ENCODE results near the gene HOXB8.

The HOXB8 gene

DNA sequence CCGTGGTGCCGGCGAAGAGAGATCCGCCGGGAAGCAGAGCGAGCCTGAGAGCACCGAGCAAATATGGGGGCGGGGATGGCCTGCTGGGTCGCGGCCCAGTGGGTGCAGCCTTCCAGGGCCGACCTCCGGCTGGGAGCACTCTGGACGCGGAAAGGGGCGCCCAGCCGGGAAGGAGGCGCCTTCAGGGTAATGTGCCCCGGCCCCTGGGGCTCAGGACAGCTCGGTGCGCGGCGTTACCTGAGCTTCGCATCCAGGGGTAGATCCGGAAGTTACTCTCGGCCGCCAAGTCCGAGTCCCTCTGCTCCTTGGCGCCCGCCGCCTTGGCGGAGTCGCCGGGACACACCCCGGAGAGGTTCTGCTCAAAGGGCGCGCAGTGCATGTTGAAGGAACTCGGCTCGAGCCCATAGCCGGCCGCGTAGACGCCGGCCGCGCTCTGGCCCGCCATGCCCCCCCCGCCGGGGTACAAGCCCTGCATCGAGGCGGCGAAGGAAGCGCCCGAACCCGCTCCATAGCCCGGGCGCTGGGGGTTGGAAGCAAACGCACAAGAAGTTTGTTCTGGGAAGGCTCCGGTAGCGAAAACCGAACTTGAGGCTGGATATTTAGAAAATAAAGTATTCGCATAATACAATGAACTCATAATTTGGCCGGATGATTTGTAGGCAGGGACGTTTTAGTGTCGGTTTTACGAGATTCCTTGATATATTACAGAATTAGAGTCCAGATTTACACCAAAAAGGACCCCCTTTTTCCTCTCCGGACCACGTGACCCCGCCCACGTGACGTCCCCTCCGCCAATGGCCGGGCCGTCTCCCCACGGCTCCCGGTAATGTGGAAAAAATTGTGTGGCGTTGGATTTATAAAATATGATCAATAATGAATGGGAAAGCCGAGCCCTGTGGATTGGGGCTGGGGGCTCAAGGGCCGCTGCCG lies 4.5 kb downstream of the HOXB8 start, which contains the start of gene HOXB7:
Gene HOXB7 (minus strand): TSS at position 736 of the 930 bp plus-strand sequence. CDS start 99 bp downstream, at position 637.
- DNase-seq (ENCODE audit: low spot score), result no peak

DNA sequence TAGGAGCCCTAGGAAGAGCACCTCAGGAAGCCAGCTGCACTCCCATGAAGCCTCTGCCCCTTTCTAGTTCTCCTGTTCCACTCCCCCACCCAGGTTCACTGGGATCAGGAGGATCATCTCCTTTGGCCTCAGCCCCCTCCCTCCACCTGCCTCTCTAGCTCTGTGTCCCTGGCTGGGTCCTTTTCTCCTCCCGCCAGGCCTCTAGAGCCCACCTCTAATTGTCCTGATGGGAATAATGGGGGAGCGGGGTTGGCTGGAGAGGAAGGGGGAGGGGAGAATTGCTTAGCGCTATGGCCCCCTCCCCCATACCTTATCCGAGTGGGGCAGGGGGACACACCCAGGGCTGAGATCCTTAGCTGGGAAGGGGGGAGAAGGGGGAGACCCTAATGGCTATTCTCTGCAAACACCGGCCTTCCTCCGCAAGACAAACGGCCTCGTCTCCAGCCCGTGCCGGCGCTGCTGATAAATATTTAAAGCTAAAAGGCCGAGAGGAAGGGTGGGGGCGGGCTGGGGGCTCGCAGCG lies 5.3 kb downstream of the HOXB8 start:
- no peak for DNase-seq (ENCODE audit: low spot score)

DNA sequence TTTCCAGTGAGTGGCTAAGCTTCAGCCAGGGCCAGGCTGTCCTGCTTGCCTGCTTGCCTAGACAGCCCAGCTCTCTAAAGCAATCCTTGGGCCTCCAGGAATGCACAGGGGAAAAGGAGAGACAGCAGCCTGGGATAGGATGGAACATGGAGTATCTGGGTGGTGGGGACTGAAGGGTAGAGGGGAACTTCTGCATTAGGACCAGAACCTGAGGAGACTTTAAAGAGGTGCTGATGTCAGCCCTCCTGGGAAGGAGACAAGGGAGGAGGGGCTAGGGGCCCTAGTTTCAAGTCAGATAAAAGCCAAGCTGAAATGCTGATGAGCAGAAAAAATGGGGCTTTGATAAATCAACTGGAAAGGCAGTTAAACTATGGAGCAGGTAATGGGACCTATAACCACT lies 6.1 kb downstream of the HOXB8 start:
- DNase-seq (ENCODE audit: low spot score), result no peak

DNA sequence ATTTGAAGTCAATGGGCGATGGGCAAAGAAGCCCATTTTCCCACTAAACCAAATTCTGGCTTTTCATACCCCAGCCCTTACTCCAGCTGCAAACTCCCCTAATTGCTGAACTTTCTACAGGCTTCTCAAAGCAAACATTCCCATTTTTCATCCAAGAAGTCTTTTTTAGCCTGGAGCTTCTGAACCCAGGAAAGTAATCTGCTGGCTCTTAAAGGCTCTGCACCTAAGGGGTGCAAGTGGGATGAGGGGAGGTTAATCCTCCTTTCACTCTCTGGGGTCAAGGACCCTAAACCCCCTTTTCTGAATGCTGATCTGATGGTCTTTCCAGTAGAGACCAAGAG lies 6.6 kb downstream of the HOXB8 start:
- no peak for DNase-seq (ENCODE audit: low spot score)

DNA sequence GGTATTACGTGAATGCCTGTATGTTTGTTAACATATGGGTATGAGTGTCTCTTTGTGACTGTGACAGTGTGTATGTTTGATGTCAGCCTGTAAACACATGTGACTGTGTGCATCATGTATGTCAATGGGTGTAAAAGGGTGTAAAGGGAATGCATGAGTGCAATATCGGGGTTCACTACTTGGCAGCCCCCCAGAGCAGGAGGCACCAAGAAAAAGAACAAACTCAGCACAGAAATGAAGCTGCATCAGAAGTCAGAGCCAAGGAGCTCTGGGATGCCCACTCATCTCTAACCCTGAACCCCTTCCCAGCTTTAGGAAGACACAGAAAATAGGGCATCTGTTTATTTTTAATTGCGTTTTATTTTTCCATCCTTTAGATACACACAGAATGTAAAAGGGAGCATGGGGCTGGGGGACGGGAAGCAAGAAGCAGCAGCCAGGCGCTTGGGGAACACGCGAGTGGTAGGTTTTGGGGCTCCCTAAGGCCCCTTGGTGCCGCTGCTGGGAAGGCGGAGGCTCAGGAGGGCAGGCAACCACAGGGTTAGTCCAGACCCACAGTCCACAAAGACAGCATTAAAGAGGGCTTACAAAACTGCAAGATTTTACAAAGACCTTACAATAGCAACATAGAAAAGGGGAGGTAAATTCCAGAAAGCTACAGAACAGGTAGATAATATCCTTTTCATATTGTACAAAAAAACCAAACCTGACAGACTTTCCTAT lies 8.0 kb downstream of the HOXB8 start:
- DNase-seq (ENCODE audit: low spot score), result no peak

DNA sequence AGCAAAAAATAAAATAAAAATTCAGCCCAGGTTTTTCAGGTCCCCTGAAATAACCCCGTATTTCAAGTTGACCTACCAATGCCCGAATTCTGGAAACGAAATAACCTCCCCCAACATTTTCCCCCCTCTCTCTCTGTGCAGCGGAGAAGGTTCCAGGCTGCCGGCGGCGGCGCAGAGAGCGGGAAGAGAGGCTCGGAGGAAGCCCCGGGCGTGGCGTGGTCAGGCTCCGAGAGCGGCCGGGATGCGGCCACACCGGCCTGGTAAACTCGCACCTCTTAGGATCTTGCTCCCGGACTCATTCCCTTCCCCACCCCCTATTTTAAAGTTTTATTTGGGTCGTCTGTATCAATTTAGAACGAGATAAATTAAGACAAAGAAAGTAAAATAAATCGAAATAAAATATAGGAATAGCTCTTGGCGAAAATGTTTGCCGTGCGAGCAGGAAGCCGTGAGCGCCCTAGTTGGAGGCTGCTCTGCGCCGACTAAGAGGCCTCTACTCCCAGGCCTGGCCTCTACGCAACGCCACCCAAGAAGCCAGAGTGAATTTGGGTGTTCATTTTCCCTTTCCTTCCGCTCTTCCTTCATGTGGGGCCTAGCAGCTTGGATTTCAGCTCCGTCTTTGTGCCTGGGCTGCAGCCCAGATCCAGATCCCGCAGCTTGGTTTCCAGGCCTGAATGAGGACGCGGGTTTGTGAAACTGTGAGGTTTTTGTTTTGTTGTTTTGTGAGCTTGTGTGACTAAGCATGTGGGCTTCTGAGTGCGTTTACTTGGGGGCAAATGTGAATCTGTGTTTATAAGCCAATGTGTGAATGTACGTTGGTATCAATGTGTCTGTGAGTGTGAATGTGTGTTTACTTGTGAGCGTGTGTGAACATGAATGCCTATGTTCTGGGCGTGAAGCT lies 8.9 kb downstream of the HOXB8 start:
- no peak for DNase-seq (ENCODE audit: low spot score)

DNA sequence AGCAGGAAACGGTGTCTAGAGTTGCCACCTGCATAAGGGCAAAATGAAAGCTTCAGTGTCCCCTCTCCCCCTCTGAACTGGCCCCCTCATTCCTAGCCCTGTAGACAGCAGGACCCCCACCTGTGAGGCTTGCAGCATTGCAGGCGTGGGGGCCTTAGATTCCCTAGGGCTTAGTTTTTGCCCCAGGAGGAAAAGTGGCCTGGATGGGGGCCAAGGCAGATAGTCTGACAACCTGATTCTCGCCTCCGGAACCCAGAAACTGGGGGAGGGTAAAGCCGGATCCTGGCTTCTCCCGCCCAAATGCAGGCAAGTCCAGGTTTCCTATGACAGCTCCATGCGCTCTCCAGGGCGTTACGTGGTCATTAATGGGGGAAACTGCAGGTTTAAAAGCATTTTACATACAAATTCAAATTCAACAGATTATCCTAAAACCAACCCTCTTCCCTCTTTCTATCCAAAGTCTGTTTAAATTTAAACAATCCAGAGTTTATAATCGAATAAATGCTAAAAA lies 9.6 kb downstream of the HOXB8 start:
- no peak for DNase-seq (ENCODE audit: low spot score)

DNA sequence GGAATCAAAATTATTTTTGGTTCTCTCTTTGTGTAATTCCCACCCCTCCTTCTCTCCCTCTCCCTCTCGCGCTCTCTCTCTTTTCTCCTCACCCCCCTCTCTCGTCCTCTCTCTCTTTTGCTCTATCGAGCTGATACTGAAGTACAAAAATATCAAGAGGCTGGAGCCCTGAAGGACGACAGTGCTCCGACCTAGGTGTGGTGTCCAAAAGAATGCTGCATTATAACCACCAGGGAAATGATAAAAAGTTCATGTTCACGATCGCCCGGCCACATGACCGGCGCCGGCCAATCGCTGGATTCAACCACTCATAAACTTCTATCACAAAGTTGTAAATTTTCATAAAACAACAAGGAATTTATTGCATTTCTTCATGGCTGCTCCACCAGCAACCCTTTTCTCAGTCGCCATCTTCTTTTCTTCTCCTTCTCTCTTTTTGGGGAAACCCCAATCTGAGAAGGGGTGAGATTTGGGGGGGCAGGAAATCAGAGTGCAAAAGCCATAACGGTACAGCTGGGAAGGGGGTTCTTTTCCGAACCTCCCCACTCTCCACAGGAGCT lies 10.2 kb downstream of the HOXB8 start, which contains the start of gene HOXB6:
Gene HOXB6 (minus strand): TSS at position 217 of the 560 bp plus-strand sequence. CDS start 6,836 bp downstream, outside the sequence.
- DNase-seq (ENCODE audit: low spot score), result no peak

DNA sequence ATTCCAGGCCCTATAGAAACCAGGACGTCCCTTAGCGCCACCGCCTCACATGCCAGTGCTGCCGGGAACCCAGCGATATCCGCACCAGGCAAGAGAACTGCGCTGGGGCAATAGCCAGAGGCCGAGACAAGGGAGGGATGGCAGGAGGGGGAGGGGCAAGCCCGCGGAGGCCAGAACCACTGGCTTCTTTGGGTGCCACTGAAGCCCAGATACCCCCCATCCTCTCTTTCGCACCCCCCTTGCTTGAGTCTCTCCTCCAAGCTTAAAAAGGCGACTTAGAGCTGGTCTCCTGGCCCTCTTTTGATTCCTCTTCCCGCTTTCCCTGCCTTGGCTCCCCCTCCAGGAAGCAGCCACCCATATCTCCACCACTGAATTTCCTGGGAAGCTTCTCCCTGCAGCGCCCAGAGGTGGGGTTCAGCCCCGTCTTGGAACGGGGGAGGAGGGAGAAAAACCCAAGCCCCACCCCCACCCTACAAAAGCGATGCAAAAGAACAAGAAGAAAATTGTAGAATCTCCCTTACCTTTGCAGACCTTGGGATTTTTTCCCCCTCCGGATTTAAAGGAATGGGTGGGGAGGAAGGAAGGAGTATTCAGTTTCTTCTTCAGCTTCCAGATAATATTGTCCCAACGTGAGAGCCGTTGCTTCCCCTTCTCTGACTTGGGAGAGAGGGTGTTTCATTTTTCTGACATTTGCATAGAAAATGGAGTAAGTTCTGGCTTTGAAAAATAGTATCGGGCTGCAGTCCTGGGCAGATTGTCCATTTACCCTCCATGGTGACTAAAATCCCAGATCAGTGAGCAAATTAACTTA lies 10.9 kb downstream of the HOXB8 start:
- no peak for DNase-seq (ENCODE audit: low spot score)

DNA sequence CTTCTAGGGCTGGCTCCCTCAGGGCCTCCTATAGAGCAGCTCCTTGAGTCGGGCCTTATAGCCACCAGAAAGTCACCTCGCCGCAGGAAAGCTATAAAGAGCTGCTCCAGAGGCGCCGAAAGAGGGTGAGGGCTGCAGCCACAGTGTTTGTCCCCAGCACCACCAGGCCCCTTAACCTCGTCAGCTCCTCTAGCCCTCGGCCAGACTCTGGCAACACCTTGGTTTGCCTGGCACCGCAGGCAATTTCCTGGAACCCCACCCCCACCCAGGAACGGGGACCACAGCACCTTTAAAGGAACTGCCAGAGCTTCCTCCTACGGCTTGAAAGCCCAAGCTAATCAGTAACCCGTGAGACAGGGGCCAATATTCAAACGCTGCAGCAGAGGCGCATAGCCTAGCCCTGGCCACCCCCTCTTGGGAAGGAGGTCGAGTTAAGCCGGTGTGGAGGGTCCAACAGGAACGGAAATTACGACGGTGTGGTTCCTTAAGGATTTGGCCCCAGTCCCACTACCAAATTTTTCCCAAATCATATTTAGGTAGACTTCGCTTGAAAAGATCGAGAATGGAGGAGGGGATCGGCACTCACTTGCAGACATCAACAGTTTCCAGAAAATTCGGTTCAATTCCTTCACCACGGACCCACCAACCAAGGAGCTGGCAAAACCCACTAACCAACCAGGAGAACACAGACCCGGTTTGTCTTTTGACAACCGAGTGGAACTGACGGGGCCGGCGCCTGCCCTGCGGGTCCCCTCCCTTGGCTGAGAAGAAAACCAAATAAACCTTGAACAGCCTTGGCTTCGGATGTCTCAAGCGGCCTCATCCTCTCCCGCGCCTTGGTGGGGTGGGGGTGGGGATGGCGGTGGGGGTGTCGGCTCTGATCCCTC lies 13.3 kb downstream of the HOXB8 start:
- peak; percentile 71 for DNase-seq (ENCODE audit: low spot score)

DNA sequence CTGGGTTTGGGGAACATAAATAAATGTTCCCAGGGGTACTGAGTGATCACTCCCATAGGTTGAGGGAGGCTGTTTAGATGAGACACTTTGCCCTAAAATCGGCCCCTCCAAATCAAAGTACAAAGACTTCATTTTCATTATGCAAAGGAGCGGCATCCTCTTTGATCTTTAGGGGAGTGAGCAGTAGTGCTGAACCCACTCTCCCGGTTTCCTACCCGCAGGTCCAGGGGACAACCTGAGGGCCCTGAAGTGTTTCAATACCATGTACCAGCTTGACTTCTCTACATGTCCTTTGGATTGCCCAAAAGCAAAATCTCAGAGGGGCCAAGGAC lies 13.9 kb downstream of the HOXB8 start:
- DNase-seq (ENCODE audit: low spot score), result no peak

DNA sequence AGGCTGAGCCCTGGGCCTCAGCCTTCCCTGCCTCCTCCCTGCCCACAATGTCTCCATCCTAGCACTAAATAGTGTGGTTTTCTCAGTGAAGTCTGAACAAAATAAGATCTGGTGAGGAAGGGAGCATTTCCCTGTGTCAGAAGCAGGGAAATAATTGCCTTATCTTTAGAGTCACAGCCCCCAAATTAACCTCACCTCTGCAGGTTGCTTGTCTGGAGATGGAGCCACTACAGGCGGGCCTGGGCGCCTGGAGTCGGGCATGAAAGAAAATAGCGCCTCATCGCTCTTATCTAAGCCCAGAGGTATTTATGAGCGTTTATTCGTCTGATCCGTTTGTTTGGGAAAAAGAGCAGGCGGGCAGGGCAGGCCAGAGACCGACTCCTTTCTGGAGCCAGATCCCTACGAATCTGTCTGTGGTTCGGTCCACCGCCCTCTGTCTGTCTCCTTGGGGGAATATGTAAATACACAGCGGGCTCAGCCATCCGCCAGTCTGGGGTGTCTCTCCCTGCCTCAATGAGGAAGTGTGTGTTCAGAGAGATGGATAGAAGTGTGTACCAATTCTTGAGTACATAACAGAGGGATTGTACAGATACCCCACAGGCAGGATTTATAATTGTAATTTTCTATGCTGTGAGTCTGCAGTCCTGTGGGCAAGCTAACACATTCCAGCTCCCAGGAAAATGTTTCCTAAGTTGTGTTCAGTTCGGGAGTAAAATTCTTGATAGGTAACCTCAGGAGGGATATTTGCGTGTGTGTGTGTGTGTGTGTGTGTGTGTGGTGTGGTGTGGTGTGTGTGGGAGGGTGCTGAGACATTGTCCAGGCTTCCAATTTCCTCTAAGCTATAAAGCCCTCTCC lies 14.6 kb downstream of the HOXB8 start:
- DNase-seq (ENCODE audit: low spot score), result no peak

DNA sequence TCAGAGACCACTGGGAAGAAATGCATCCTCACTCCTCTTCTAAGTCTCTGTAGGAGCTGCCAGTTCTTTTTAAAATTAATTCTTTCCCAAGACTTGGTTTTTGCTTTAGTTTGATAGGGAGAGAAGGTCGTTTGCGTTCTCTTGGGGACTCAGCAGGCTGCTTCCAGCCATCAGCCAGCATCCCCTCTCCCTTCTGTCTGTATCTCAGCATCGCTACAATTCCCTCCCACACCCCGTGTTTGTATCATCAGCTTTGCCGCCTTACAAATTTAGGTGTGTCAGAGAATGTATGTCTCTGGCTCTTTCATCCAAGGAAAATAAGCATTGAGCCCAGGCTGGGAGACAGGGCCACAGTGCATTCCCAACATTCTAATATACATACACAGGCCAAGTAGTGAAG lies 15.7 kb downstream of the HOXB8 start:
- DNase-seq (ENCODE audit: low spot score), result no peak

DNA sequence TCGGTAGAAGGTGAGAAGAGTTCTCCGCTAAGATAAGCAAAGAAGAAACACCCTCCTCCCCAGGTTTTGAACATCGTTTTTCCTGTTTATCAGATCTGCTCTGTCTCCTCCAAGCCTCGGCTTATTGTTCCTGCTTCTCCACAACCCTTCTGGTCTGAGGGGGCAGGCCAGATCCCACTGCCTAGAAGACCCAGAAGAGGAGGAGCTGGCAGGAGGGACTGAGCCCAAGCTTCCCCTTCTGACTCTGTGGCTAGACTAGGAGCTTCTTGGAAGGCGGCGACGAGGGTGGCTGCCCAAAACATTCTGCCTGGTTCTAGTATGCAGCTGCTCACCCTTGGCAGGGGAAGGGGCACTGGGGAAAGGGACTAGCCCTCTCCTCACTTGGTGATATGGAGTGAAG lies 16.4 kb downstream of the HOXB8 start:
- DNase-seq (ENCODE audit: low spot score), result no peak

DNA sequence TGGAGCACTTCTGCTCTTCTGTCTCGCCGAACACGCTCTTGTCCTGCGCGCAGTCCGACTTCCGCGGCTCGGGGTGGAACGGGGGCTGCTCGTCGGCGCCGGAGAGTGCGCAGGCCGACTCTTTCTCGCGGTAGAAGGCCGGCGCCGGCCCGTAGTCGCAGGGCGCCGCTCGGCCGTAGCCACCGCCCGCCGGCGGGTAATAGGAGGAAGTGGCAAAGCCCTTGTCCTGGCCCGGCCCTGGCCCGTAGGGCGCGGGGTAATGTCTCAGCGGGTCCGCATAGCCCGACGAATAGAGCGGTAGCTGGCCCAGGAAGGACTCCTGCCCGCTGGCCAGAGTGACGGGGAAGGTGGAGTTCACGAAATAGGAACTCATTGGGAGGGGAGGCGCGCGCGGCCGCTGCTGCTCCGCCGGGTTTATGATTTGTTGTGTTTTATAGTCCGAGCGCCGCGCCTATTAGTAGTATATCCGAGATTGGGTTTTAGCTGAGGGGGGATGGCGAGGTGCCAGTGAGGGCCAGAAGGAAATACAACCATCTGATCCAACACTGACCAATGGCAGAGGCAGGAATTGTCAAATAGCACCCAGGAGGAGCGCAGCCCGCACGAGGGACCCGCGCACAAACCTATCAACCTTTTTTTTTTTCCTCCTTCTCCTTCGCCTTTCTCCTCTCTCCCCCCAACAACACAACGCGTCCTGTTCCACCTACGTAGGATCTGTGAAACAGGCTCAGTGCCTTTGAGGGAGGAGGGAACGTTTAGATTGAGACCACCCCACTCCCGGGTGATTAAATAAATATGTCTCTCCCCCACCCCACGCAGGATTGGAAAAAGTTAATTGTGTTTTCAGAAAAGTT lies 17.1 kb downstream of the HOXB8 start:
- no peak for DNase-seq (ENCODE audit: low spot score)

DNA sequence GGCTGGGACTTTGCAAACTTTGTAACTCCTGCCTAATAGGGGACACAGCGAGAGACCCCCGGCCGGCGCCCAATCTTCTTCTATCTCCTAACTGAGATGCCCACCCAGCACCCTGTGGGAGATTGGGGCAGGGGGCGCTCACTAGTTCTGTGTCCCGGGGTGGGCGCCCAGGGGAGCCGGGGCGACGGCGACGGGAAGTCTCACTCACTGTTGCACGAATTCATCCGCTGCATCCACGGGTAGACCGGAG lies 17.6 kb downstream of the HOXB8 start:
- DNase-seq (ENCODE audit: low spot score), result no peak

DNA sequence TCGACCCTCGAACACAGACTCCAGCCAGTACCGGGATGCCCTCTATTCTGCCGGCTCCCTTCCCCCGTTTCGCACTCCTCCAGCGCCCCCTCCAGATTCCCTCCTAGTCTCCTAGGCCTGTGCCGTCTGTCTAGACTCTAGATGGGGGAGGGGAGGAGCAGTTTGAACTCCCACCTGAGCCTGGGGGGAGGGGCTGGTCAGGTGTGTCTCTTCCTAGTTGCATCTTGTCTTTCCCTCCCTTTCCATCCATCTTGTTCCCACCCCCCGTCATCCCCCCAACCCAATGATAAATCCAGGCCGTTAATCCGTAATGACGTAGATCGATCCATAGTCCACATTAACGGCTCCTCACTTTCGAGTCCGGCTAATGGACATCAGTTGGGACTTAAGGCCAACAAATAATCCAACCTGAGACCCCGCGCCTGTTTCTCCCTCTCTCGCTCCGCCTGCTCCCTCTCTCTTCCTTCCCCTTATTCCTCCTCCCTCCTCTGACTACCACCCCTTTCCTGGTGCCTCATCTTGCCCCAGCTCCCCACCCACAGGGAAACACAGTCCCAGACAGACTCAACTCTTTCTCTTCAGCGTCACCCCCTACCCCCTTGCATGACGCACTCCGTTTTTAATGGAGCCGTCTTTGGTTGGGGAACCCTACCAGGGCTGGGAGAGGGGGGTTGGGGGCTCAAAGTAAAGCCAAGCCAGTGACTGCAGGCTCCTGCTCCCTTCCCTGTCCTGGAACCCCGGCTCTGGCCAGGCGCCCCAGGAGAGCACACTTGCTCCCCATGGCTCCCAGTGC lies 18.2 kb downstream of the HOXB8 start:
- DNase-seq (ENCODE audit: low spot score), result no peak
